Putamen (tissue), 1 donor: ENCODE results near the gene AP2S1.
"Not testable (repeated sequence)": the region's sequence is repeated elsewhere in the genome, so short reads cannot be mapped to it uniquely, and the experiment has no call there.

ENCODE experiments used
- DNase-seq: peaks from one replicate; pipeline ENCODE4 v3.0.0-alpha.2; 2016; ENCODE audit warnings: low spot score

Gene AP2S1

DNA sequence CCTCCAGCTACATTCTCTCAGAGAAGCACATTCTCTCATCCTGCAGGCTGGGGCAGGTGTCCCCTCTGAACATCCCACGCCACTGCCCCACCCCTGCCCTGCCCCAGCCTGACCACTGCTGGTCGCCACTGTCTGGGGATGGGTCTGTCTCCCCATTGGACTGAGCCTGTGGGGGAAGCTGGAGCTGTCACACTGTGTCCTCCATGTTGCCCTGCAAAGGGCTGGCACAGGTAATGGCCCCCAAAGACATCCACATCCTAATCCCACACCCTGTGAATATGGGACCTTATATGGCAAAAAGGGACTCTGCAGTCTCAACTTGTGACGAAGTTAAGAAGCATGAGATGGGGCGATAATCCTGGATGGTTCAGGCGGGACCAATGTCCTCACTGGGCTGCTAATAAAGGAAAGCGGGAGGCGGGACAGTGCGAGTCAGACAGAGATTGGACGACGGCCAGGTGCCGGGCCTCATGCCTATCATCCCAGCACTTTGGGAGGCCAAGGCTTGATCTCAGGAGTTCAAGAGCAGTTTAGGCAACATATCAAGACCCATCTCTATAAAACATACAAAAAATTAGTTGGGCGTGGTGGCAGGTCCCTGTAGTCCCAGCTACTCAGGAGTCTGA is 9.1 kb downstream of the AP2S1 start:
- DNase-seq: no peak

DNA sequence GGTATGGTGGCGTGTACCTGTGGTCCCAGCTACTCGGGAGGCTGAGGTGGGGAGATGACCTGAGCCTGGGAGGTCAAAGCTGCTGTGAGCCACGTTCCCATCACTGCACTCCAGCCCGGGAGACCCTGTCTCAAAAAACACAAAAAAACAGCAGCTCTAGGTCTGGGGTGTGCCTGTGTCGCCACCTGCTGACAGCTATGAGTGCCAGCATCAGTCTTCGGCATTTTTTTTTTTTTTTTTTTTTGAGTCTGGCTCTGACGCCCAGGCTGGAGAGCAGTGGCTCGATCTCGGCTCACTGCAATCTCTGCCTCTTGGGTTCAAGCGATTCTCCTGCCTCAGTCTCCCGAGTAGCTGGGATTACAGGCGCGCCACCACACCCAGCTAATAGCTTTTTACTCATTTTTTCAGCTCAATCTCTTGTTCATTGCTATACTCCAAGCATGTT is 10.1 kb downstream of the AP2S1 start:
- DNase-seq: no peak

DNA sequence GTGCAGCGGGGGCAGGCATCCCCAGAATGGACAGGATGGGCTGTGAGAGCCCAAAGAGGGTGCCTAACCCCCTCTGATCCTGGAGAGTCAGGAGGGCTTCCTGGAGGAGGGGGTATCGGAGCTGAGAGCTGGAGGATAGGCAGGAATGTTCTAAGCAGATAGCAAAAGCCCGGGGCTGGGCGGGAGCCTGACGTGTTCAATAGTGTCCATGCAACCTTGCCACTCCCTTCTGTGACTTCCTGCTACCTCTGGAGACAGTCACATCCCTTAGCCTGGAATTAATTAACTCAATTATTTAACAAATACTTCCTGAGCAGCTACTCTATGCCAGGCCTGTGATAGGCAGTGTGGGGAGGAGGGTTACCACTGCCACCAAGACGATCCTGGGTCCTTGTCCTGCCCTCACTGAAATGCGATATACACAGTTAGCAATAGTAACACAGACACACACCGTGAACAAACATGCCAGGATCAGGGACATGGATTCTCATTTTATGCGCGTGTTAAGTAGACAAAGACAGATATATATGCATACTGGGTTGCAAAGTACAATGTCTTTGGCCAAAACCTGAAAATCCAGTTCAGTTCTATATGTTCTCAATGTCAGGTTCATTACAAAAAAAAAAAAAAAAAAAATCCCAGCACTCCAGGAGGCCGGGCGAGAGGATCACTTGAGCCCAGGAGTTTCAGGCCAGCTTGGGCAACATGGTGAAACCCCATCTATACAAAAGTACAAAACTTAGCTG is 10.7 kb downstream of the AP2S1 start:
- DNase-seq: no peak

DNA sequence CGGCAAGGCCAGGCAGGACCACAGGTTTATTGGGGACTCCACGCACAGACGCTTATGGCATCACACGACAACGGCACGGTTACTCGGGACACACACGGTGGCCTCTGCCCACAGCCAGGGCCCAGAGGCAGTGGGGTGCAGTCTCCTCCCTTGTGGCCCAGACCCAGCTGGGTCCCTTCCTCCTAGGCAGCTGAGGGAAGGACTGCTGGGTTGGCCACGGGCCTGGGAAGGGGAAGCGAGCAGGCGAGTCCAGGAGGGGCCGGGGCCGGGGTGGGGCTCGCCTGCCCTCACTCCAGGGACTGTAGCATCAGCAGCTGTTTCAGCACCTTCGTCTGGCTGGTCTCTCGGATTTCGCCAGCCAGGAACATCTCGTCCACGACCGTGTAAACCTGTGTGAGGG is 12.5 kb downstream of the AP2S1 start:
- no peak for DNase-seq

DNA sequence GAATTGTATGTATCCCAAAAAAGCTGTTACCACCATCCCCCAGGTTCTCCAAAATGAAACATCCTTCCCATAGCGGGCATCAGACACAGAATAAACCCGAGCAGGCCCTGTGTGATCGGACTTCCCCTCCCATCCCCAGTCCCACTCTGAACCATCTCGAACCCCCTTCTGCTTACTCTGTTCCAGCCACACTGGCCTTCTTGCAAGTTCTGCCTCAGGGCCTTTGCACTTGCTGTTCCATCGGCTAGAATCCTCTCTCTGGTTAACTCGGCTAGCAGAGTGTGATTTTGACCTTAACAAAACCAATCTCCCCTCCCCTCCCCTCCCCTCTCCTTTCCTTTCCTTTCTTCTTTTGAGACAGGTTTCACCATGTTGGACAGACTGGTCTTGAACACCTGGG is 15.7 kb downstream of the AP2S1 start:
- no peak for DNase-seq

DNA sequence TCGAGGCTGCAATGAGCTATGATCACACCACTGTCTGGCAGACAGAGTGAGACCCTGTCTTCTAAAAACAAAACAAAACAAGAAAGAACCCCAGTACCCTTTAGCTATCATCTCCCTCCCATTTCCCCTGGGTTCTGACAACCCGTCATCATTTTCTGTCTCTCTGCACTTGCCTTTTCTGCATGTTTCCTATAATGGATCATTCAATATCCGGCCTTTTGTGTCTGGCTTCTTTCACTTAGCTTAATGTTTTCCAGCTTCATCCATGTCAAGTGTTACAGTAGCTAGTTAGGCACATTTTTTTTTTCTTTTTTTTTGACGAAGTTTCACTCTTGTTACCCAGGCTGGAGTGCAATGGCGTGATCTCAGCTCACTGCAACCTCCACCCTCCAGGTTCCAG is 16.5 kb downstream of the AP2S1 start:
- DNase-seq: no peak

DNA sequence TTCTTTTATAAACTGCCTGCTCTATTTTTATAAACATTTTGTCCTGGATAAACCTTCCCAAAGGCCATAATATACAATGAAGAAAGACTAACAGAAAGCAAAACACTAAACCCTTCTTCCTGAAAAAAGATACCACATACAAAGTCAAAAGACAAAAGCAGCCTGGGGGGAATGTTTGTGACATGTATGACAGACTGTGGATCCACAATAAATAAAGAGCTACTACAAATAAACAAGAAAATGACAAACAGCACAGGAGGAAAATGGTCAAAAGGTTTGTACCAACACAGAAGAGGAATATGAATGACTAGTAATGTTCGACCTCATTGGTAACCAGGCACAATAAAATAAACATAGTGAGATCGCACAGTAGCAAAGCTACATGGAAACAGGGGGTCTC is 19.8 kb downstream of the AP2S1 start:
- no peak for DNase-seq

DNA sequence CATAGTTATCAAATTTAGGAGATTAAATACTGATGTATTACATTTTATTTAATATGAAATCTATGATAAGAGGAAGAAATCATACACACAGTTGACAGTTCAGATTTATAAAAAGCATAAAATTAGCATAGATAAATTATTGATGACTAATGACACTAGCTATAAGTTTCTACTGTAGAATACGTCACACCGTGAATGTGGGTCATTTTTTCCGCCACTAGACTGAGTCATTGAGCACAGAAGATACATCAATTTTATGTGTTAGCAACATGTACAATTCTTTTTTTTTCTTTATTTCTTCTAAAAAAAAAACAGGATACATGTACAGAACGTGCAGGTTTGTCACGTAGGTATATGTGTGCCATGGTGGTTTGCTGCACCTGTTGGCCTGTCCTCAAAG is 22.2 kb downstream of the AP2S1 start:
- DNase-seq: no peak

DNA sequence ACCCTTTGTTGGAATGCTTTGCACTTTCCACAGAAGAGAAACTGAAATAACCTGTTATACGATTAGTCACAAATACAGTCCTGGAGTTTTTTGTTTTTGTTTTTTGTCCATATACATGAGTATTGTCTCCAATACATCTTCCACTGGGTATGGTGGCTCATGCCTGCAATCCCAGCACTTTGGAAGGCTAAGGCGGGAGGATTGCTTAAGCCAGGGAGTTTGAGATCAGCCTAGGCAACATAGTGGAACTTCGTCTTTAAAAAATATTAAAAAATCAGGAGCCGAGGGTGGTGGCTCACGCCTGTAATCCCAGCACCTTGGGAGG is 25.0 kb downstream of the AP2S1 start:
- DNase-seq: no peak

DNA sequence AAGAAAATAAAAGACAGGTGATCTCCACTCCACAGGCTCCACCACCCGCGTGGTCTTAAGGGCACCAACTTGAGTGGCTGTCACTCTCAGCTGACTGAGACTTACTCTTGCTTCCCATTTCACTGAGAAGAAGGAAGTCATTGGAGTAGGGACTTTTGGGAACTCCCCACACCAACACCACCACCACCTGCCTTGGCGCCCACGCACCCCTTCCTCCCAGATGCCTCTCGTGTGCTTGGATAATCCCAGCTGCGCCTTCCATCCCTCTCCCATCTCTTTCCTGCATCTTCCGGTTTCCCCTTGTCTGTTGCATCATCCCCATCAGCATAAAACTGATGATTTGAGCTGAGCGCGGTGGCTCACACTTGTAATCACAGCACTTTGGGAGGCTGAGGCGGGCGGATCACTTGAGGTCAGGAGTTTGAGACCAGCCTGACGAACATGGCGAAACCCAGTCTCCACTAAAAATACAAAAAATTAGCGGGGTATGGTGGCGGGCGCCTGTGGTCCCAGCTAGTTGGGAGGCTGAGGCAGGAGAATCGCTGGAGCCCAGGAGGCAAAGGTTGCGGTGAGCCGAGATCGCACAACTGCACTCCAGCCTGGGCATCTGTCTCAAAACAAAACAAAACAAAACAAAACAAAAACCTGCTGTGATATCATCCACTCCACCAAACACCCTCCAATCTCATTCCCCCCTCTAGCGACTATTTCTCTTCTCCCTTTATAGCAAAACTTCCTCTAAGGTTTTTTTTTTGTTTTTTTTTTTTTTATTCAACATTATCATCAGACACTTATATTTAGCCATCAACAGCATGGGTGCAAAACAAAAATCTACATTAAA is 25.5 kb downstream of the AP2S1 start:
- DNase-seq: no peak

DNA sequence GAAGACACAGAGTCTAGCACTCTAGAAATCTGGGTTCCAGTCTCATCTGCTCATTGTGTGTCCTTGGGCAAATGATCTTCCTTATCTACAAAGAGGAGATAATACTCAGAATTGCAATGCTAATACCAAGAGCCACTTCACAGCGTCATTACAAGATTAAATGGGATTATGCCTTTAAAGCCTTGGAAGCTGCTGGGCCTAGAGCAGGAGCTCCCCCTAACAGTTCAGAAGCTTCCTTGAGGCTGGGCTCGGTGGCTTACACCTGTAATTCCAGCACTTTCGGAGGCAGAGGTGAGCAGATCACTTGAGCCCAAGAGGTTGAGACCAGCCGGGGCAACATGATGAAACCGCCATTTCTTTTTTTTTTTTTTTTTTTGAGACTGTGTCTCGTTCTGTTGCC is 27.6 kb downstream of the AP2S1 start:
- DNase-seq: no peak

DNA sequence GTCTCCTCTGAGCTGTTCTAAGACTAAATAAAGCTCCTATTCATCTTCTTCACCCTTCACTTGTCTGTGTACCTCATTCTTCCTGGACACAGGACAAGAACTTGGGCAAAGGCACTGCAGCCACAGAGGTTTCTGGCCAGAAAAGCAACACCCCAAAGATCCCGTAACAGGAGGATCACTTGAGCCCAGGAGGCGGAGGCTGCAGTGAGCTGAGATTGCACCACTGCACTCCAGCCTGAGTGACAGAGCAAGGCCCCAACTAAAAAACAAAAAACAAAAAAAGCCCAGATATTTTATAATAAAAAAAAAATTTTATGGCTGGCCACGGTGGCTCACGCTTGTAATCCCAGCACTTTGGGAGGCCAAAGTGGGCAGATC is 28.2 kb downstream of the AP2S1 start:
- DNase-seq: not testable (repeated sequence)

DNA sequence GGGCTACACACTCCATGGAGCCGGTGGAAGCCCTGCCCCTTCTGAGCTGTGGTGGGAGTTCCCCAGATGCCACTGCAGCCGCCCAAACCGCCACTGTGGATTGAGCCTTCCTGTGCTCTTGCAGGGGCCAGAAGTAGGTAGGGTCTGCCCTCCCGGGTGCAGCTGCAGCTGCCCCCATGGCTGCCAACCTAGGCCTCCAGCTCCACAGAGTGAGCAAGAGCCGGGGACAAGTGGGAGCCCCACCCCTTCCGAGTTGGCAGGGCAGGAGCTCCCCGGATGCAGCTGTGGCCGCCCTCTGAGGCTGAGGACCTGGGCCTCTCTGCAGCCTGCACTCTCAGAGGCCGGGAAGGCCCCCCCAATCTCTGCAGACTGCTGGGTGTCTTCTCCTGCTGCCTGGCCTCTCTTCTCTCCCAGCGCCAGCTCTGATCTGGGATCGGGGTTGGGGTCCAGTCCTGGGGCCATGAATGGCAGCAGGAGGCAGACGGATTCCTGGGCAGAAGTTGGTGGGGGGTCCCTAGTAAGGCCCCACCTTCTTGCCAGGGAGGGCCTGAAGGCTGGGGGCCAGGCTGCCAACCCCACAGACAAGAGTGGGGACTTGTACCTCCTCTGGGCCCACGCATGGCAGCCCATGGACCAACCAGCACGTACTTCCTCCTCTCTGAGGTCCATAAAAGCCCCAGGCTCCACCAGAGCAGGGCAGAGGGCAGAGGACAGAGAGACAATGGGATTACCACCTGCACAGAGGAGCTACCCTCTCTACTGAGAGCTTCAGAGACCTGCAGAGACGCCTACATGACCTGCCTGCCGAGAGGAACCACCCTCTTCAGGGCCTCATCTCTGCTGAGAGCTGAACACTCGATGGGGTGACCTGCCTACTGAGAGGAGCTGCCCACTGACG is 28.9 kb downstream of the AP2S1 start:
- no peak for DNase-seq

DNA sequence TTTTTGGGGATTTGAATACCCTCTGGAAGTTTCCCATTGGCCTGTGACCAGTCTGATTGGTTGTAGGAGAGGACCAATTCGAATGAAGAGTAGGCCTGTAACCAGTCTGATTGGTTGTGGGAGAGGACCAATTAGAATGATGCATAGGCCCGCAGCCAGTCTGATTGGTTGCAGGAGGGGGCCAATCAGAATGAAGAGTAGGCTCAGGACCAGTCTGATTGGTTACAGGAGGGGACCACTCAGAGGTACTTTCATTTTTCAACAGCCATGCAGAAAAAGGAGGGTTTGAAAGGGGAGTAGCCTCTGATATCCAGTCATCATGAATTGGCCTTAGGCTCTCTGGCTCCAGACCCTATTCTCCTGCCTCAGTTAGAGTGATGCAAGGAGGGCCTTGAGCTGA is 31.8 kb downstream of the AP2S1 start:
- no peak for DNase-seq

DNA sequence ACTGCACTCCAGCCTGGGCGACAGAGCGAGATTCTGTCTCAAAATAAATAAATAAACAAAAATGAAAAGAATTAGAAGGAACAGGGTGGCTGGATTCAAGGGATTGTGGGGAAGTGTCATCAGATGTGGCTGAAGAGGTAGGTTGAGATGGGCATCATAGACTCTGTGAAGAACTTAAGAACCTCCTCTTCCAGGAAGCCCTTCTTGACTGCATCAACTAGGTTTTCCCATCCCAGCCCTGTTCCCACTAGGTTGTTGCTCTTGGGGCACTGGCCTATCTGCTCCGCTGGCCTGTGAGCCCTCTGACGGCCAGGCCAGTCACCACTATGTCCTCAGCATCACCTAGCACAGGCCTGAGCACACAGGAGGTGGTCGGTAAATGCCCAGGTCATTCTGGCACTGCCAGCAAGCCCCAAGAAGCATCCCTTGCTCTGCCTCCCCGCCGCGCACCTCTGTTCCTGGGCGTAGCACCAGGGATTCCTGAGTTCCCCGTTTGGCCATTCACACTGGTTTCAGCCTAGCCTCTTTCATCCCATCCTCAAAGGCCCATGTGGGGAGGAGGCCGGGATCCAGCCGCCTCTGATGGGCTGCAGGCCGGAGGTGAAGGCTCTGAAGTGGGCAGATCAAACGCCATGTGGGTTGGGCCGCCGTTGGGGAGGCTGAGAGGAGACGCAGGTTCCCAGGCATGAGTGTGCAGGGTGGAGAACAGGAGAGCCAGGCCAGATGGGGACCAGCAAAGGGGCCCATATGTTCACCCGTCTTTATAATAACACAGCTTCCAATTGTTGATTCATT is 34.6 kb downstream of the AP2S1 start:
- no peak for DNase-seq

DNA sequence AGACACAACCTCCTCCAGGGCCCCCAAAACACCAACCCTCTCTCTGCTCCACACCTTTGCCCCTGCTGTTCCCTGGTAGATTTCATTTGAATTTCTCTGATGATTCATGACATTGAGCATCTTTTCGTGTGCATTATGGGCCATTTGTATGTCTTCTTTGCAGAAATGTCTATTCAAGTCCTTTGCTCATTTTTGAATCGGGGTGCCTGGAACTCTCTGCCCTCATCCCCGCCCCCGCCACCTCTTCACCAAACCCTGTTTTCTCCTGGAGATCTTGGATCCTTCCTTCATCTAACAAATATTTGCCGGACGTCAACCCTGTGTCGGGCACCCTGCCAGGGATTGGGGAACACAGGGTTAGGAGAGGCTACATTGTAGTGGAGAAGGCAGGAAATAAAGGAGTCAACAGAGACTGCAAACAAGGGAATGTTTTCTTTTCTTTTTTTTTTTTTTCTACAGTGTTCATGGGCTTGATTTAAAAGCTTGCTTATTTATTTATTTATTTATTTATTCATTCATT is 36.7 kb downstream of the AP2S1 start:
- DNase-seq: no peak

DNA sequence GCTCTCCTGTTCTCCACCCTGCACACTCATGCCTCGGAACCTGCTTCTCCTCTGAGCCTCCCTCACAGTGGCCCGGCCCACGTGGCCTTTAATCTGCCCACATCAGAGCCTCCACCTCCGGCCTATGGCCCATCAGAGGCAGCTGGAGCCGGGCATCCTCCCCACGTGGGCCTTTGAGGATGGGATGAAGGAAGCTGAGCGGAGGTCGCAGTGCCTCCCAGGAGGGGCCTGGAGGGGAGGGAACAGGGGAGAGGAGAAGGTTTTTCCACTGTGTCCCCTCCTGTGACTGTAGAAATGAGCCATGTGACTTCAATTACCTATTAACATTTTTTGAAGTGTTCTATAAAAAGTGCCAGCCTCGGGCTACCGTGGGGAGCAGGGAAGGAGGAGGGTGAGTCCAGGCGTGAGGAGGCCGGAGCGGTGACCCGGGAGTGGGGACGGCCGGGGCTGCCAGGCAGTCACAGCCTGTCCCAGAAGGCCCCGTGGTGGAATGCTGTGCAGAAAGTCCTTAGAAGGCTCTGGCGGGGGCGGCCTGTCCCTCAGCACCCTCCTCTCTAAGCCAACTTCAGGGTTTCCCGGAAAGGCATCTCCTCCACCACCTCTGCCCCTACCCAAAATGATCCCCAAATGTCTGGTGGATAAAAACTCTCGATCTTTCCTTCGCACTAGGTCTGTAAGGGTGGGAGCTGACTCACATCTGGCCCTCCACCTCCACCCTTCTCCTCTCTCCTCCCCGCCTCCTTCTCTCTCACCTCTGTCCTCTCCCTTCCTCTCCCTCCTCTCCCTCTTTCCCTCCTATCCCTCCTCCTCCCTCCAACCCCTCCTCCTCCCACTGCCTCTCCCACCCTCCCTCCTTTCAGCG is 37.4 kb downstream of the AP2S1 start:
- no peak for DNase-seq

DNA sequence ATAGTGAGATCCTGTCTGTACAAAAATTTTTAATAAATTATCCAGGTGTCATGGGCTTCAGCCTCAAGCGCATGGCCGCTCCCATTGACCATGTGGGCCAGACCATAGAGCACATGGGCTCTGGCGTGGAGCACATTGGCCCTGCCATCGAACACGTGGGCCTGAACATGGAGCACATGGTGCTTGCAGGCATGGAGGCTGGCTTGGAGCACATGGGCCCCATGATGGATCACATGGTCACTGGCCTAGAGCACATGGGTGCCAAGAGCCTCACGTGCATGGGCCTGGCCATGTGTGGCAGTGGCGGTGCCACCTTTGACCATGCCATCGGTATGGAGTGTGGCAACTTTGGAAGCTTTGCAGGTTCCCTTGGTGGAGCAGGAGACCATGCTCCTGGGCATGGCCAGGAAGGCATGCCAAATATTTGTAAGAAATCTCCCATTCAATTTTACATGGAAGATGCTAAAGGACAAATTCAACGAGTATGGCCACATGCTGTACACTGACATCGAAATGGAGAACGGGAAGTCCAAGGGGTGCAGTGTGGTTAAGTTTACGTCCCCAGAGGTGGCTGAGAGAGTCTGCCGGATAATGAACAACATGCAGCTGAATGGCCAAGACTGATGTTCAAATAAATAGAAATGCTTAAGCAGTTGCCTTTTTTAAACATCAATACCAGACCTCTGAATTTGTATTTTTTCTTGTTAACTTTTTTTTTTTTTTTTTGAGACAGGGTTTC is 40.9 kb downstream of the AP2S1 start:
- no peak for DNase-seq

DNA sequence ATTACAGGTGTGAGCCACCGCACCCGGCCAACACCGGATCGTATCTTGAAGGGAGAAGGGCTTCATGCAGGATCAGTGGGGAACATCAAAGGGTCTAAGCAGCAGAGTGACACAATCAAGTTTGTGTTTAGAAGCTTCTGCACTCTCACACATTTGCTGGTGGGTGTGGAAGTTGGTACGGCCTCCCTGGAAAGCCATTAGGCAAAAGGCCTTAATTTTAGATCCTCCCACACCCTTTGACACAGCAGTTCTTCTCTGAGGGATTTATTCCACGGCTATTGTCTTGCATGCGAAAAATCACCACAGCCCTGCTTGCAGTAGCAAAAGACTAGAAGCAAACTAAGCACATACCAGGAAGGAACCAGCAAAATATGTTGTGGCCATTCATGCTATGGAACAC is 44.0 kb downstream of the AP2S1 start:
- no peak for DNase-seq
